Mononuclear cell (primary cell): Measurements from ENCODE around the gene SLC25A40. TPM values are rescaled to one million over a fixed set of nuclear protein-coding genes. Genes with fewer than 3 reads are reported as not detected.

Experiments used
- total RNA-seq: library from RNA; depleted of rRNA; stranded (reverse); fragments of >200 nt; gene quantifications from one replicate; pipeline ENCODE4 v1.2.3, GENCODE V29; 2012

Gene SLC25A40
- total RNA-seq, 1 donor, result 9.7 TPM

Other genes starting within 250 kb of the SLC25A40 start
- gene RUNDC3B, start 248.0 kb downstream of the SLC25A40 start, total RNA-seq, result 0.73 TPM
- gene DBF4, start 133 bp upstream of the SLC25A40 start, total RNA-seq, result 75.4 TPM
- 0.94 TPM for gene ADAM22, start 57.9 kb upstream of the SLC25A40 start, total RNA-seq